NCI-H2107 (cell line): ENCODE results near the gene RPRD1B.
"Not testable (repeated sequence)": the region's sequence is repeated elsewhere in the genome, so short reads cannot be mapped to it uniquely, and the experiment has no call there.

Source experiments
- DNase-seq: peaks from one replicate; lab custom pipeline; 2025; lab: John Stamatoyannopoulos, UW

Gene RPRD1B

GRCh38 chr20:38001173-38001875 is 32.2 kb upstream of the RPRD1B start:
- no peak for DNase-seq

DNA sequence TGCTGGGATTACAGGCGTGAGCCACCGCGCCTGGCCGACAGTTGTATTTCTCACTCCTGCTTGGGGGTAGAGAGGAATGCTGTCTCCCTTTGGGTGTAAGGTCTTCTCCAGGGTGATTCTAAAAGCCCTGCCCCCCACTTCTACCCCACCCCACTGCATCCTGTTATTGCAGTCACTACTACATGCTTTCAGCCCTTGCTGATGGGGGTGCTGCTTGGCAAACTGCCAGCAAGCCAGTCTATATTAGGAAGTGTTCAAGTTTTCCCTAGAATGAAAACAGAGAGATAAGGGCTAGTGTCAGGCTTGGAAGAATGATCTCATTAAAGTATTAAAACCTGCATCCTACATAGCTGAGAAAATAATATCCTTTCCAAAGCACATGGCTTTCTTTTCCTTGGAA is 31.6 kb upstream of the RPRD1B start:
- DNase-seq: no peak

DNA sequence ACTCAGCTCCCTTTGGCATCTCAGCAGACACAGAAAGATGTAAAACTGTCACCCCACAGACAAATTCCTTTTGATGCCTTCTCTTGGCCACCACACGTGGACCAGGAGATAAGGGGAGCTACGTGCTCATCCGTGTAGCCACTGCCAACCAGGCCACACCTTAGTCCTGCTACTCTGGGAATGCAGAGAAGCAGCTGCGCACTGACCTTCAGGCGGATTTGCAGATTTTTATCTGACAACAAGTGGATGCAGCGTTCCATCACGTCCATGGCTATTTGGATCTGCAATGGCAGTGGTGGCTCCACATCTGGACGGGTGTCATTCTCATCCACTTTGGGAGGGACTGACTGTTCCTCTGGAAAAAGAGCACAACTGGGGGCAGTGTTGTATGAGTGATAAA is 31.1 kb upstream of the RPRD1B start:
- DNase-seq: no peak

- no peak for DNase-seq
Observed at GRCh38 chr20:38004416-38004815, 29.1 kb upstream of the RPRD1B start.

GRCh38 chr20:38005903-38006302 is 27.6 kb upstream of the RPRD1B start:
- DNase-seq: no peak

DNA sequence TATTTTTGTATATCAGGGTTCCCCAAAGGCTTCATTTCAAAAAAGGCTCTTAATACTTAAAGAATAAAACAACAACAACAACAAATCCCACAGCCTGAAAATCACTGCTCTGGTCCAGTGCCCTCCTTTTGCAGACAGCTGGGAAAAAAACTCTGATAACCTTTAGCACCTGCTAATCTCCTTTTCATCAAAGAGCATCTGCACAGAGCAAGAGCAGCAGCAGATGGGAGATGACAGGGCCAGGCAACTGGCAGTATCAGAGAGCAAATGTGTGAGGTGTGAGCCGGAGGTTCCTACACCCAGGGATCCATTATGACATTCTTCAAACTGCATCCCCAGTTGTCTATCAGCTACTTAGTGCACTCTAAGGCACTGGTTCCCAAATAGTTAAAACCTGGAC is 26.0 kb upstream of the RPRD1B start:
- no peak for DNase-seq

- DNase-seq: no peak
Observed at GRCh38 chr20:38008233-38008944, 25.2 kb upstream of the RPRD1B start.

- DNase-seq: not testable (repeated sequence)
Observed at GRCh38 chr20:38009416-38009815, 24.1 kb upstream of the RPRD1B start.

GRCh38 chr20:38011696-38012095 is 21.9 kb upstream of the RPRD1B start:
- no peak for DNase-seq

- no peak for DNase-seq
Observed at GRCh38 chr20:38012332-38012731, 21.2 kb upstream of the RPRD1B start.

GRCh38 chr20:38013887-38014286 is 19.7 kb upstream of the RPRD1B start:
- DNase-seq: no peak

GRCh38 chr20:38017959-38018358 is 15.6 kb upstream of the RPRD1B start:
- DNase-seq: no peak

DNA sequence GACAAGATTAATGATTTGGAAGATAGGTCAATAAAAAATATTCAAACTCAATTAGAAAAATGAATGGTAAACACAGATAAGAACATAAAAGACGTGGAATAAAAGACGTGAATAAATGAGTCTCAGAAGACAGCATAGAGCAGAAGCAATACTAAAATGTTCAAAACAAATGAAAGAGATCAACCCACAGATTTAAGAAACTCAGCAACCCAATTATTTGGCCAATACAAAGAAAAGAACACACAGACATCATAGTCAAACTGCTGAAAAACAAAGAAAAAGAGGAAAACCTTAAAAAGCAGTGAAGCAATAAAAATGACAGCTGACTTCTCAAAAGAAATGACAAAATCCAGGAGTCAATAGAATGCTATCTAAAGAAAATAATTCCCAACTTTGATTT is 15.2 kb upstream of the RPRD1B start:
- DNase-seq: no peak

DNA sequence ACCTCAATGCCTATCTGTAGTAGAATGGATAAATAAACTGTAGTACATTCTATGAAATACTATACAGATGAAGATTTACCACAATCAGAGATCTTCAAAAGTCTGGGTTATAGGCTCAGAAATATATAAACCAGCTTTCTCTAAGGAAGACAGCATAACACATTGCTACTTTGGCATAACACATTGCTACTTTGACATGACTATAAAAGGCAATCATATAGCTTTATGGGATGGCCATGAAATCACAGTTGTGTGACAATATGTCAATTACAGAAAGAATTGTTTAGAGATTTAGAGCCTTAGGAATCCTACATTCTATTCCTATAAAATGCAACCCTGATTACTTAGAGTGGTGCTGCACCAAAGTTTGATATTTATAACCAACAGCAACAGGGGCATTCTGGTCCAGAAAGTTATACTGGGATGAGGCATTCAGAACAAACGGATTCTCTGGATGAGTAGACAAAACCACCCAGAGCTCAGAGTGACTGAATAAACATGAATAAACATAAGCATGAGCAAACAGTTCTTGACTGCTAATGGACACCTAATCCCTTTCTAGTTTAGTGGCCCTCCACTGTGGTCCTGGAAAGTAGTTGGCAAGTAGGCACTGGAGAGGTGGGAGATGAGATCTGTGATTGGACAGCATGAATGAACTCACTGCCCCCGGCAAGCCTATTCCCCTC is 12.3 kb upstream of the RPRD1B start:
- DNase-seq: no peak

- no peak for DNase-seq
Observed at GRCh38 chr20:38023181-38024001, 10.2 kb upstream of the RPRD1B start.

DNA sequence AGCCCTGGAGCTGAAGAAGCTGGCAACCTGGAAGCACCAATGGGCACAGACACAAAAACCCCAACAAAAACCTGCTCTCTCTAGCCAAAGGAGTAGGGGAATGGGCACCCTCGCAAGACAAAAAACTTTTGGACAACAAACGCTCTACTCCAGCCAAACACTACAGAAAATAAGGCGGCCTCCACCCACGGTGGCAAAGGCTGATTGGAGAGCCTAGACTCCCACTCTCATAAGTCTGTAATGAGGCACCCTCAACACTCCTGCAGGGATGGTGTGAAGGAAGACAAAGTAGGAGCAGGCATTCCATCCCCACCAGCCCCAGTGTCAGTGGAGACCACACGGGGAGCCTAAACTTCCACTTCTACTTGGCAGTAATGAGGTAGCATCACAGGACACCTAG is 9.1 kb upstream of the RPRD1B start:
- DNase-seq: no peak

- no peak for DNase-seq
Observed at GRCh38 chr20:38029453-38029852, 4.1 kb upstream of the RPRD1B start.

GRCh38 chr20:38031957-38032356 is 1.6 kb upstream of the RPRD1B start:
- DNase-seq: no peak

GRCh38 chr20:38032585-38033329 is 789 bp upstream of the RPRD1B start:
- DNase-seq: no peak

GRCh38 chr20:38034108-38034649 is 633 bp downstream of the RPRD1B start:
- no peak for DNase-seq

- no peak for DNase-seq
Observed at GRCh38 chr20:38034961-38035360, 1.4 kb downstream of the RPRD1B start.
